Heart left ventricle (tissue), 16 donors: ENCODE measurements around the gene SLFN12. TPM values are rescaled to one million over a fixed set of nuclear protein-coding genes. Genes with fewer than 3 reads are reported as not detected.

Experiments
- ATAC-seq, 4 donors: fragments of 200-7000 bp; cut with Tn5 transposase; one replicate each; pipeline ENCODE4 v1.9.1; 2020 to 2022; ENCODE audit warnings: moderate library complexity in 4 of 4, mild to moderate bottlenecking in 3 of 4, moderate number of reproducible peaks in 1 of 4
- DNase-seq, 5 donors: peaks; one replicate each; pipeline ENCODE4 v3.0.0-alpha.2; 2020
- H3K27ac ChIP-seq, 12 donors: fragments of 200-600 bp; sonication (generic) in 4 of 12; one replicate each; pipeline versions ENCODE4 v1.5.0 to v1.8.0; 2016 to 2022; ENCODE audit warnings: mild to moderate bottlenecking in 2 of 12
- H3K27me3 ChIP-seq, 9 donors: fragments of 200-600 bp; sonication (generic) in 2 of 9; one replicate each; pipeline versions ENCODE4 v1.5.1 to v1.8.0; 2016 to 2022; ENCODE audit warnings: mild to moderate bottlenecking in 3 of 9
- H3K36me3 ChIP-seq, 9 donors: fragments of 200-600 bp; sonication (generic) in 2 of 9; one replicate each; pipeline versions ENCODE4 v1.5.0 to v1.8.0; 2018 to 2022; ENCODE audit warnings: mild to moderate bottlenecking in 2 of 9
- H3K4me1 ChIP-seq, 12 donors: fragments of 200-600 bp; sonication (generic) in 4 of 12; one replicate each; pipeline versions ENCODE4 v1.5.0 to v1.8.0; 2016 to 2022; ENCODE audit warnings: mild to moderate bottlenecking in 3 of 12
- H3K4me3 ChIP-seq, 12 donors: fragments of 200-600 bp; sonication (generic) in 4 of 12; one replicate each; pipeline versions ENCODE4 v1.5.0 to v1.8.0; 2017 to 2022; ENCODE audit warnings: mild to moderate bottlenecking in 9 of 12, moderate library complexity in 4 of 12
- H3K9me3 ChIP-seq, 12 donors: fragments of 200-600 bp; sonication (generic) in 4 of 12; one replicate each; pipeline versions ENCODE4 v1.5.0 to v1.8.0; 2016 to 2022; ENCODE audit warnings: mild to moderate bottlenecking in 1 of 12
- CTCF ChIP-seq, 12 donors: fragments of 200-600 bp; sonication (generic) in 4 of 12; IDR thresholded peaks; one replicate each; pipeline versions ENCODE4 v1.5.0 to v1.8.0; 2018 to 2022; ENCODE audit warnings: antibody characterized with exemption in 12 of 12, mild to moderate bottlenecking in 5 of 12
- POLR2A ChIP-seq, 2 donors: fragments of 450-650 bp; IDR thresholded peaks; one replicate each; pipeline ENCODE4 v1.6.1; 2017; ENCODE audit warnings: antibody characterized with exemption in 2 of 2, mild to moderate bottlenecking in 2 of 2, moderate library complexity in 2 of 2
- WGBS, 4 donors: extraction: QIAGEN DNeasy Blood & Tissue Kit in 2 of 4; methylation state at CpG; one replicate each; pipeline versions ENCODE4 v1.1.5 to v1.1.7; 2013 to 2018; 5-methylcytosine and 5-hydroxymethylcytosine counted together
- intact Hi-C, 10 donors: fragments of 100-400 bp; cut with DNase I; formaldehyde crosslinking; loops; one replicate each; pipeline versions ENCODE4 v1.11.1 to v1.14.2; 2022
- polyA plus RNA-seq, 2 donors: library from polyadenylated mRNA; stranded (reverse); fragments of 200-250 nt; gene quantifications; one replicate each; pipeline ENCODE4 v1.2.3, GENCODE V29; 2013
- total RNA-seq, 9 donors: library from RNA; depleted of rRNA in 2 of 9; stranded (reverse); fragments of >200 nt in 2 of 9; fragmentation: NEBNext Ultra II Directional in 3 of 9; extraction: Animal tissue kit (Norgen Biotek cat#: 25700) in 3 of 9; gene quantifications; one replicate each; pipeline versions ENCODE4 v1.1.0 to v1.2.4, GENCODE V29; 2016 to 2023
- donor health status: ischemic (EF 13 %, LVEDD 7.1; RV severe dilation, severe dysfunction).
- donor health status: healthy with polysubstance abuse.
- donor health status: DM: no; HTN: yes; CAD: no.
- donor health status: DM: no; HTN: no; CAD: no.
- donor health status: ischemic (EF 25% LVEDD 6.9; RV normal size, moderate dysfunction).
- donor health status: ischemic (EF 25% LVEDD 5.7; RV mildly dilated, moderate dysfunction).
- donor health status: healthy.
- donor health status: DM: yes; HTN: yes; CAD: no.
- donor health status: ischemic (EF 35%, LVEDD 5.7; RV mildly dilated, moderate dysfunction).
- donor health status: nonischemic (EF 11% LVEDD 7.7; RV severe dilation, severe dysfunction).
- donor health status: DM: yes; HTN: yes; CAD: no.
- donor health status: PGD.
- donor health status: ischemic (EF 29% LVEDD 5.4; RV normal size, mild dysfunction).
- donor health status: nonischemic (EF 23%, LVEDD 6.1; RV moderate dilation, normal function).

The SLFN12 gene
- total and polyA plus RNA-seq, 11 donors = 1.7 to 10.0 (median 4.3) TPM

DNA sequence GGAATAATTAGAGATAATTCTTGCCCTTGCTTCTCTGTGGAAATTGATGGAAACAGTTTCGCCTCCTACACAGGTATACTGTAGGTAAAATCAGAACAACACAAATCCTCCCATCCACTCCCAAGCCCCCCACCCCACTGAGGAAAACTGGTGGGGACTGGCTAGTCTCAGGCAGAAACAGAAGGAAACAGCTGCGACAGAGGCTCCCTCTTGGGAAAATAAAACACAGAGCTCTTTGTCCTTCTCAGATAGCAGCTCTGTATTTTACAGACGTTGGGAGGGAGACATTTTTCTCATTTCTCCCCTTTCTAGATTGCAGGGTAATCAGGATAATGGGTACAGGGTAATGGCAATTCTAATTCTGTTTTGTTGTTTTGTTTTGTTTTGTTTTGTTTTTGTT is 15.2 kb upstream of the SLFN12 start:
- ATAC-seq (peak in 2 of 4 donors; percentile 35 to 47), DNase-seq (peak in 2 of 5 donors; percentile 20 to 35)
- Histone ChIP-seq H3K4me1 (peaks cover 0 to 24% (median 6%) of the 10 kb centered on the region in 12 donors), H3K27me3 (peaks cover 0 to 30% (median 6%) of the 10 kb centered on the region in 9 donors), H3K36me3 (no peaks in the 10 kb centered on the region), H3K4me3 (peak overlapping the region in 10 of 12 donors; percentile 1 to 79 (median 58)), H3K9me3 (no peaks in the 10 kb centered on the region), H3K27ac (peak overlapping the region in 11 of 12 donors; percentile 27 to 86 (median 65))
- no peak for TF ChIP-seq CTCF (IDR thresholded peaks at IDR 0.05)
- TF ChIP-seq POLR2A (IDR thresholded peaks at IDR 0.05) = no peak
- WGBS, 4 donors = 37 to 52% (median 44%) methylated on average over 3 of the region's 3 CpGs
- intact Hi-C loops = loop anchor here in 2 of 10 donors (5.0 to 10.0 kb wide), 2 partner anchors 75 to 133 kb away; partner anchors contain the start of gene SLFN11 (in 1 of the 2)

DNA sequence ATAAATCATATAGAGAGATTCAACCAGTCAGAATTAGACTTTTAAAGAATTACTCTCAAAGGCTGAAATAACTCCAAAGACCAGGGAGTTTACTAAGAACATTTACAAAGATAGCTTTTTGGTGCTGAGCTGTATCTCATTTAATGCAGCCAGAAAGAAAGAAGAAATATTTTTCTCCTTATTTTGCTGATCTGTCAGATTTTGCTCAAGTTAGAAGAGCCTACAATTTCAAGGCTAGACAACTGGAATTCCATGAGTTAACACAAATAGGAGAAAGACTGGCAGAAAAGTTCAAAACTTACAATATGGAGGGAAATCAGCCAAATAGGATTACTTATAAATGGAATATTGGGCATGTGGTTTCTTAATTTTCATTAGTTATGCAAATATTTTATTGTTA is 6.1 kb upstream of the SLFN12 start:
- intact Hi-C loops = loop anchor here in 5 of 10 donors (10.0 kb wide), 5 partner anchors 46 to 124 kb away; partner anchors contain the start of genes SLFN12L (in 2 of the 5) and SLFN11 (in 1 of the 5)
- no peak for DNase-seq
- TF ChIP-seq CTCF (IDR thresholded peaks at IDR 0.05) (no peak), POLR2A (IDR thresholded peaks at IDR 0.05) (no peak)
- no peaks in the 10 kb centered on the region for H3K9me3 ChIP-seq
- no peaks in the 10 kb centered on the region for H3K36me3 ChIP-seq
- H3K27me3 ChIP-seq = no peaks in the 10 kb centered on the region
- H3K4me3 ChIP-seq = no peak overlapping the region
- no peak for ATAC-seq
- peaks cover 0 to 12% (median 5%) of the 10 kb centered on the region in 12 donors for H3K4me1 ChIP-seq
- no peak overlapping the region for H3K27ac ChIP-seq

DNA sequence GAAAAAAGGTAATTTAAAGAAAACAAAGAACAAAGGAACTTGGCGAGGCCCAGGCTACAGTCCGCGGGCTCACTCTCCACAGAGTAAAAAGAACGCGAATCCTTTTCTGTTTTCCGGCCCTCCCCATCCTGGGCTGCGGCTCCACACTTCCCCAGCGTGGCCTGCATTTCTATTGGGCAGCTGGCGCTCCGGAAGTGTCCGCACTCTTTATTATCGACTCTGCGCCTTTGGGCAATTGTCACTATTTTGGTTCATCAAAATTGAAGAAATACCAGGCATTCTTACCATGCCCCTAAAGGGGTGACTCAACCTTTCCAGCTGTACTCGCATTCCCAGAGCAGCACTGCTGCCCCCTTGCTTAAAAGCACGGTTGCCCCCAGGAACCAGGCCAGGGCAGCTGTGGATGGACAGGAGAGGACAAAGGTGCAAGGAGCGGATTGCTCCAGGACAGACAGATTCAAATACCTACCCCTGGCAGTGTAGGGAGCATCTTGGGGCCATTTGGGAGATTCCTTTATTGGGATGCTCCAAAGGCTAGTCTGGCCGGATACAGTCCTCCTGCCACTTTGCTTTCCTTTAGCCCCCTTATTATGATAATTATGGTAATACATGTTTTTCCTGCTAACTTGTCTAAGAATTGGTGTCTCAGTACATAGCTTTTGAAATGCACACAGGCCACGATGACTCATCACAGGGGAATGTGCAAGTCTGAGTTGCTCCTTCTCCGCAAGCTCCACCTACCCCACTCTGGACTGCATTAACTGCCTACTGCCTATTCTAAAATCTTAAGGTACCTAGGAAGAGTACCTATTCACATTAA is 985 bp upstream of the SLFN12 start:
- peak; percentile 86 to 94 (median 92) for ATAC-seq
- Histone ChIP-seq H3K4me3 (peak overlapping the region; percentile 49 to 81 (median 68)), H3K27ac (peak overlapping the region; percentile 86 to 97 (median 93)), H3K9me3 (no peaks in the 10 kb centered on the region), H3K4me1 (peaks cover 0 to 40% (median 19%) of the 10 kb centered on the region in 12 donors), H3K36me3 (peaks cover 0 to 11% (median 0%) of the 10 kb centered on the region in 9 donors), H3K27me3 (no peaks in the 10 kb centered on the region)
- intact Hi-C loops = loop anchor here in 7 of 10 donors (1.0 to 10.0 kb wide), 15 partner anchors 52 to 191 kb away; partner anchors contain the start of genes SLFN12L (in 4 of the 7), SLFN11 (in 3 of the 7) and SLFN5 (in 1 of the 7)
- 6 to 19% (median 18%) methylated on average over 19 of the region's 19 CpGs for WGBS, 4 donors
- TF ChIP-seq CTCF (IDR thresholded peaks at IDR 0.05) (peak in 5 of 12 donors; percentile 28 to 44 (median 34)), POLR2A (IDR thresholded peaks at IDR 0.05) (no peak)
- DNase-seq = peak; percentile 76 to 88 (median 83)

- ATAC-seq = no peak
- Histone ChIP-seq H3K27ac (no peak overlapping the region), H3K36me3 (peaks cover 0 to 14% (median 2%) of the 10 kb centered on the region in 9 donors), H3K4me1 (peaks cover 0 to 42% (median 19%) of the 10 kb centered on the region in 12 donors), H3K27me3 (no peaks in the 10 kb centered on the region), H3K9me3 (no peaks in the 10 kb centered on the region), H3K4me3 (no peak overlapping the region)
- TF ChIP-seq POLR2A (IDR thresholded peaks at IDR 0.05) (no peak), CTCF (IDR thresholded peaks at IDR 0.05) (no peak)
- intact Hi-C loops = loop anchor here in 7 of 10 donors (5.0 to 10.0 kb wide), 10 partner anchors 55 to 187 kb away; partner anchors contain the start of genes SLFN12L (in 4 of the 7), SLFN11 (in 3 of the 7) and SLFN5 (in 1 of the 7)
- 85 to 94% (median 89%) methylated on average over 2 of the region's 2 CpGs for WGBS, 4 donors
- no peak for DNase-seq
Measured at GRCh38 chr17:35429702-35430101, 2.6 kb downstream of the SLFN12 start.
